Measurements from ENCODE around the gene CDK5R2. TPM values are rescaled to one million over a fixed set of nuclear protein-coding genes. Genes with fewer than 3 reads are reported as not detected.

The CDK5R2 gene
- total and polyA plus RNA-seq, 2 donors (not counting 1 experiment from before 2014, with no cell fraction given): 0.05 to 0.17 TPM

GRCh38 chr2:218986148-218986761, 26.8 kb downstream of the CDK5R2 start:
- TF ChIP-seq CTCF (conservative IDR thresholded peaks at IDR 0.05 in 1 of 2, IDR thresholded peaks at IDR 0.05 in 1 of 2; ENCODE audit: low read depth in 1 of 2, low read length in 2 of 2) (no peak), EZH2 (IDR thresholded peaks at IDR 0.05; ENCODE audit: low read length, missing control alignments) (no peak)
- H3K4me2 ChIP-seq (ENCODE audit: extremely low read depth, insufficient read depth, low read length): no peak overlapping the region
- no peak overlapping the region for H3K27ac ChIP-seq (ENCODE audit: insufficient read depth, low read length)
- no peak overlapping the region for H3K4me3 ChIP-seq (replicated peaks in 1 of 4; ENCODE audit: control extremely low read depth in 1 of 4, insufficient read depth in 1 of 4, low read depth in 3 of 4, low read length in 4 of 4)
- no peak for DNase-seq (ENCODE audit: low read depth in 2 of 2)
- H2AFZ ChIP-seq (ENCODE audit: low read length): no peak overlapping the region
- H4K20me1 ChIP-seq (ENCODE audit: control insufficient read depth, extremely low read depth, insufficient read depth, low read length): no peaks in the 10 kb centered on the region
- H3K36me3 ChIP-seq (ENCODE audit: control insufficient read depth, insufficient read depth, low read length): no peaks in the 10 kb centered on the region
- no peaks in the 10 kb centered on the region for H3K79me2 ChIP-seq (ENCODE audit: control insufficient read depth, insufficient read depth, low read length)
- H3K27me3 ChIP-seq (ENCODE audit: control insufficient read depth, insufficient read depth, low read length): peaks cover 74% of the 10 kb centered on the region
- H3K9me3 ChIP-seq (ENCODE audit: control insufficient read depth, insufficient read depth, low read depth, low read length): no peaks in the 10 kb centered on the region
- no peak overlapping the region for H3K9ac ChIP-seq (ENCODE audit: insufficient read depth, low read length)
- H3K4me1 ChIP-seq (ENCODE audit: control insufficient read depth, extremely low read depth, insufficient read depth, low read length): no peaks in the 10 kb centered on the region

- no peaks in the 10 kb centered on the region for H3K4me1 ChIP-seq (ENCODE audit: control insufficient read depth, extremely low read depth, insufficient read depth, low read length)
- DNase-seq (ENCODE audit: low read depth in 2 of 2): no peak
- H3K27ac ChIP-seq (ENCODE audit: insufficient read depth, low read length): no peak overlapping the region
- H3K9ac ChIP-seq (ENCODE audit: insufficient read depth, low read length): no peak overlapping the region
- peaks cover 76% of the 10 kb centered on the region for H3K27me3 ChIP-seq (ENCODE audit: control insufficient read depth, insufficient read depth, low read length)
- no peaks in the 10 kb centered on the region for H4K20me1 ChIP-seq (ENCODE audit: control insufficient read depth, extremely low read depth, insufficient read depth, low read length)
- no peaks in the 10 kb centered on the region for H3K9me3 ChIP-seq (ENCODE audit: control insufficient read depth, insufficient read depth, low read depth, low read length)
- H3K4me2 ChIP-seq (ENCODE audit: extremely low read depth, insufficient read depth, low read length): no peak overlapping the region
- TF ChIP-seq CTCF (conservative IDR thresholded peaks at IDR 0.05 in 1 of 2, IDR thresholded peaks at IDR 0.05 in 1 of 2; ENCODE audit: low read depth in 1 of 2, low read length in 2 of 2): no peak
- H3K79me2 ChIP-seq (ENCODE audit: control insufficient read depth, insufficient read depth, low read length): no peaks in the 10 kb centered on the region
- no peak overlapping the region for H2AFZ ChIP-seq (ENCODE audit: low read length)
- H3K4me3 ChIP-seq (replicated peaks in 1 of 4; ENCODE audit: control extremely low read depth in 1 of 4, insufficient read depth in 1 of 4, low read depth in 3 of 4, low read length in 4 of 4): no peak overlapping the region
- H3K36me3 ChIP-seq (ENCODE audit: control insufficient read depth, insufficient read depth, low read length): no peaks in the 10 kb centered on the region
Measured at GRCh38 chr2:218988164-218988563, 28.7 kb downstream of the CDK5R2 start.

DNA sequence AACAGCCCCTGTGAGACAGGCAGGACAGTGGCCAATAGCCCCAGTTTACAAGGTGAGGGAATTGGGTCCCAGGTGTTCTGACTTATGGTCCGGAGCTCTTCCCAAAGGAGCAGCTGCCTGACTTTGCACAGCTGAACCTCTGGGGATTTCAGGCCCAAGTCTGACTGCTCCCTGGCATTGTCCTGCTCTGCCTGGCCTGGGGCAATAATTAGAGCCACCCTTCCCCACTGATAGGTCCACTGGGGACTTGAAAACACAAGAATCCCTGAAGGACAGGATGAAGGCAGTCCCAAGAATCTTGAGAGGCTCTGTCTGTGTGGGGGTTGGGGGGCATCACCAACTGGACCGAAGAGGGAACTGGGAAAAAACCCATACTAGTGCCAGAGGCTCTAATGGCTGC, 29.2 kb downstream of the CDK5R2 start:
- no peak for DNase-seq (ENCODE audit: low read depth in 2 of 2)
- no peak for TF ChIP-seq EZH2 (IDR thresholded peaks at IDR 0.05; ENCODE audit: low read length, missing control alignments)
- TF ChIP-seq CTCF (conservative IDR thresholded peaks at IDR 0.05 in 1 of 2, IDR thresholded peaks at IDR 0.05 in 1 of 2; ENCODE audit: low read depth in 1 of 2, low read length in 2 of 2): no peak
- Histone ChIP-seq H3K4me1 (ENCODE audit: control insufficient read depth, extremely low read depth, insufficient read depth, low read length) (no peaks in the 10 kb centered on the region), H3K79me2 (ENCODE audit: control insufficient read depth, insufficient read depth, low read length) (no peaks in the 10 kb centered on the region), H3K4me2 (ENCODE audit: extremely low read depth, insufficient read depth, low read length) (no peak overlapping the region), H2AFZ (ENCODE audit: low read length) (no peak overlapping the region), H4K20me1 (ENCODE audit: control insufficient read depth, extremely low read depth, insufficient read depth, low read length) (no peaks in the 10 kb centered on the region), H3K4me3 (replicated peaks in 1 of 4; ENCODE audit: control extremely low read depth in 1 of 4, insufficient read depth in 1 of 4, low read depth in 3 of 4, low read length in 4 of 4) (no peak overlapping the region), H3K36me3 (ENCODE audit: control insufficient read depth, insufficient read depth, low read length) (no peaks in the 10 kb centered on the region), H3K9me3 (ENCODE audit: control insufficient read depth, insufficient read depth, low read depth, low read length) (no peaks in the 10 kb centered on the region), H3K9ac (ENCODE audit: insufficient read depth, low read length) (no peak overlapping the region), H3K27me3 (ENCODE audit: control insufficient read depth, insufficient read depth, low read length) (peaks cover 76% of the 10 kb centered on the region), H3K27ac (ENCODE audit: insufficient read depth, low read length) (no peak overlapping the region)

Data from fibroblast of lung (primary cell).